ENCODE results near the gene CD37.

The CD37 gene

DNA sequence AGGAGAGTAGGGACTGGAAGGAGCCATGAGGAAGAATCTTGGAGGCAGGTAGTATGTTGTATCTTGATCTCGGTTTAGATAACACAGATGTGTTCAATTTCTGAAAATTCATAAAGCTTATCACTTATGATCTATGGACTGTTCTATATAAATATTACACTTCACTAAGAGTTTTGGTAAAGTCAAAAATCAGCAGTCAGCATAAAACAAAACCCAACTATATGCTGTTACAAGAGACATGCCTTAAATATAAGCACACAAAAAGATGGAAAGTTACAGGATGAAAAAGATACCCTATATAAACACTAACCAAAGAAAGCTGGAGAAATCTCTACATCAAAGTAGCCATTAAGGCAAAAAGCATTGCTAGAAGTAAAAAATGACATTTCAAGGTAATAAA lies 48.4 kb downstream of the CD37 start:
- no peak for DNase-seq

DNA sequence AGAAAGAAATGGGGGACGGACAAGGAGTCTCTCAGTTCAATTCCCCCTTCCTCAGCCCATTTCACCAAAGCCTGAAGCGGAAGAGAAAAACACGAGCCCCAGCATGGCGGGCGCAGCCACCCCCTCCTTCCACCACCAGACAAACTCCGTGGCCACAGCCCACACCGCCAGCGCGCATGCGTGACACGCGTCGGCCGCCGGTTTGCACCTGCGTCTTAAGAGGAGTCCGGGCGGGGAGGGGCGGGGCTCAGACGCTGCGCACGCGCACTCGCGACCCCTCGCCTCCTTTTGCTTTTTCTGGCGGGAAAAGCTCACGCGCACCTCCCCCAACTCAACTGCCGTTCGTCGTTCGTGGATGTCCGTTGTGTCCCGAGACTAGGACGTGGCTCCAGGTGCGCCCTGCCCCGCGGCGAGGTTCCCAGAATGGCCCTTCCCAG lies 52.7 kb downstream of the CD37 start, which contains the start of gene KASH5:
KASH5 (plus strand) TSS at position 314 of the 437 bp plus-strand sequence. CDS start 2,635 bp downstream, outside the sequence.
- peak; percentile 64 for DNase-seq

DNA sequence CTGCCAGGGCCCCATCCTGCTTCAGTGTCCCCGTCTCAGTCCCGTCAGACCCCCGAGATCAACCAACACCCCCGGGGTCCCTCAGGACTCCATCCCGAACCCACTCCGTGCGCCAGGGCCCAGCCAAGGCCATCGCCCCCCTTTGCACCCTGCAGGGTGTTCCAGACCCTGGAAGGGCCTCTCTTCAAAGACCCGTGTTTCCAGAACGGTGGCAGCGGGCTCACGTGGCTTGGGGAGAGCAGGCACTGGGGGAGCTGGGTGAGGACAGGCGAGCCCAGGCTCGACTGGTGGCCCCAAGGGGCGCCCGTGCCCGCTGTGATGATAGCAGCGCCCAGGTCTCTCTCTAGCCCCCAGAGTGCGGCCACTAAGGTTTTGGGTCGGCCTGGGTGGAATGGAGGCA lies 54.2 kb downstream of the CD37 start:
- no peak for DNase-seq
